AG04449 (cell line): Measurements from ENCODE around the gene URGCP.

Source experiments
- CTCF ChIA-PET: fragments of 350-600 bp; formaldehyde crosslinking; extraction: SDS; loops from one replicate; lab custom pipeline; 2021; ENCODE audit warnings: antibody characterized with exemption; lab: Yijun Ruan, JAX
- POLR2A ChIA-PET: fragments of 400-600, 350-600 bp; formaldehyde crosslinking; extraction: SDS; loops from one replicate; lab custom pipeline; 2020; ENCODE audit warnings: antibody characterized with exemption, inconsistent platforms; lab: Yijun Ruan, JAX
- DNase-seq: peaks from one replicate; pipeline ENCODE4 v3.0.0-alpha.2; 2010; ENCODE audit warnings: low read depth, low spot score
- H3K4me3 ChIP-seq: 2 replicates; pipeline ENCODE4 v1.5.1; 2011; ENCODE audit warnings: low read depth, mild to moderate bottlenecking, control low read depth, low read length
- TF ChIP-seq, protein P1 (sequence below): IDR thresholded peaks from one replicate; pipeline ENCODE4 v1.5.1; 2011; ENCODE audit warnings: mild to moderate bottlenecking, moderate library complexity, low read length, control low read depth, inconsistent platforms; ENCODE audit not compliant: insufficient read depth; ENCODE audit errors: missing control alignments

The URGCP gene, protein sequence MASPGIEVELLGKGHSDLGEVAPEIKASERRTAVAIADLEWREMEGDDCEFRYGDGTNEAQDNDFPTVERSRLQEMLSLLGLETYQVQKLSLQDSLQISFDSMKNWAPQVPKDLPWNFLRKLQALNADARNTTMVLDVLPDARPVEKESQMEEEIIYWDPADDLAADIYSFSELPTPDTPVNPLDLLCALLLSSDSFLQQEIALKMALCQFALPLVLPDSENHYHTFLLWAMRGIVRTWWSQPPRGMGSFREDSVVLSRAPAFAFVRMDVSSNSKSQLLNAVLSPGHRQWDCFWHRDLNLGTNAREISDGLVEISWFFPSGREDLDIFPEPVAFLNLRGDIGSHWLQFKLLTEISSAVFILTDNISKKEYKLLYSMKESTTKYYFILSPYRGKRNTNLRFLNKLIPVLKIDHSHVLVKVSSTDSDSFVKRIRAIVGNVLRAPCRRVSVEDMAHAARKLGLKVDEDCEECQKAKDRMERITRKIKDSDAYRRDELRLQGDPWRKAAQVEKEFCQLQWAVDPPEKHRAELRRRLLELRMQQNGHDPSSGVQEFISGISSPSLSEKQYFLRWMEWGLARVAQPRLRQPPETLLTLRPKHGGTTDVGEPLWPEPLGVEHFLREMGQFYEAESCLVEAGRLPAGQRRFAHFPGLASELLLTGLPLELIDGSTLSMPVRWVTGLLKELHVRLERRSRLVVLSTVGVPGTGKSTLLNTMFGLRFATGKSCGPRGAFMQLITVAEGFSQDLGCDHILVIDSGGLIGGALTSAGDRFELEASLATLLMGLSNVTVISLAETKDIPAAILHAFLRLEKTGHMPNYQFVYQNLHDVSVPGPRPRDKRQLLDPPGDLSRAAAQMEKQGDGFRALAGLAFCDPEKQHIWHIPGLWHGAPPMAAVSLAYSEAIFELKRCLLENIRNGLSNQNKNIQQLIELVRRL

DNA sequence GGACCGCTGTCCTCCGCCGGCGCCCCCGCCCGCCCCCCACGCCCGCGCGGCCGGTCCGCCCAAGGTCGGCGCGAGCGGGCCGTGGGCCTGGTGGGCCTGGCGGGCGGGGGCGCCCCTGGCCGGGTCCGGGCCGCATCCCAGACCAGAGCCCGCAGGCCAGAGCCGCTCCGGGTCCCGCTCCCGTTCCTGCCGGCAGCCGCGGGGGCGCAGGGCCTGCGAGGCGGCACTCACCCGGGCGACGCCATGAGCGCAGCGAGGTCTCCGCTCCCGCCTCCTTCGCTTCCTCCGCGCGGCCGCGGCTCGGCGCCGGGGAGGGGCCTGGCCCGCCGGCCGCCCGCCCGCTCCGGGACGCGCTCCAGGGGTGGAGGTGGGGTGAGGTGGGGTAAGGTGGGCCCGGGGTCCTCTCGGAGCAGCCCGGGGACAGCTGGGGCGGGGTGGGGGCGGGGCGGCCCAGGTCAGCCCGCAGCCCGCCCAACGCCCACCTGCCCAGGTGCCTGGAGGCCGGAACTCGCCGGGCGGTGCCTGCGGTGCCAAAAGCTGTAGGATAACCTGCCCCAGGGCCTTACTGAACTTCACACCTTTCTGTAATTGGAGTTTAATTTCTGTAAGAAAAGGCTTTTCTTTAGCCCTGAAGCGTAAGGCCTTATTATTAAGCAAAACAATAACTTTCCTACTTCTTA is at the start of gene URGCP:
TSS of gene URGCP (minus strand) at position 266 of the 680 bp plus-strand sequence. CDS start at position 245, 21 bp downstream.
- no peak for DNase-seq
- TF ChIP-seq, protein P1, sequence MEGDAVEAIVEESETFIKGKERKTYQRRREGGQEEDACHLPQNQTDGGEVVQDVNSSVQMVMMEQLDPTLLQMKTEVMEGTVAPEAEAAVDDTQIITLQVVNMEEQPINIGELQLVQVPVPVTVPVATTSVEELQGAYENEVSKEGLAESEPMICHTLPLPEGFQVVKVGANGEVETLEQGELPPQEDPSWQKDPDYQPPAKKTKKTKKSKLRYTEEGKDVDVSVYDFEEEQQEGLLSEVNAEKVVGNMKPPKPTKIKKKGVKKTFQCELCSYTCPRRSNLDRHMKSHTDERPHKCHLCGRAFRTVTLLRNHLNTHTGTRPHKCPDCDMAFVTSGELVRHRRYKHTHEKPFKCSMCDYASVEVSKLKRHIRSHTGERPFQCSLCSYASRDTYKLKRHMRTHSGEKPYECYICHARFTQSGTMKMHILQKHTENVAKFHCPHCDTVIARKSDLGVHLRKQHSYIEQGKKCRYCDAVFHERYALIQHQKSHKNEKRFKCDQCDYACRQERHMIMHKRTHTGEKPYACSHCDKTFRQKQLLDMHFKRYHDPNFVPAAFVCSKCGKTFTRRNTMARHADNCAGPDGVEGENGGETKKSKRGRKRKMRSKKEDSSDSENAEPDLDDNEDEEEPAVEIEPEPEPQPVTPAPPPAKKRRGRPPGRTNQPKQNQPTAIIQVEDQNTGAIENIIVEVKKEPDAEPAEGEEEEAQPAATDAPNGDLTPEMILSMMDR, result no peak
- CTCF ChIA-PET, result interaction anchor here (1.0 kb wide), 1 partner anchor 10 kb away, joined by 3 read pairs; no protein-coding TSS in a partner anchor
- H3K4me3 ChIP-seq, result peak within 1 kb of the TSS; percentile 71
- POLR2A ChIA-PET, result no interaction called here

GRCh38 chr7:43956027-43956426 is 49.6 kb upstream of the URGCP start:
- POLR2A ChIA-PET, result no interaction called here
- TF ChIP-seq, protein P1, result no peak
- no peak overlapping the region for H3K4me3 ChIP-seq
- DNase-seq, result no peak
- CTCF ChIA-PET, result interaction anchor here (1.3 to 1.4 kb wide), 2 partner anchors 11 to 374 kb away, joined by 4 to 5 read pairs; partner anchors contain the start of gene STK17A

GRCh38 chr7:43954524-43955228 is 48.3 kb upstream of the URGCP start:
- ChIA-PET POLR2A (no interaction called here), CTCF (interaction anchor here (0.6 to 2.2 kb wide), 14 partner anchors 10 to 373 kb away, joined by 3 to 7 read pairs (median 4); partner anchors contain the start of gene STK17A)
- TF ChIP-seq, protein P1, result peak; percentile 75
- DNase-seq, result peak; percentile 21
- H3K4me3 ChIP-seq, result no peak overlapping the region

DNA sequence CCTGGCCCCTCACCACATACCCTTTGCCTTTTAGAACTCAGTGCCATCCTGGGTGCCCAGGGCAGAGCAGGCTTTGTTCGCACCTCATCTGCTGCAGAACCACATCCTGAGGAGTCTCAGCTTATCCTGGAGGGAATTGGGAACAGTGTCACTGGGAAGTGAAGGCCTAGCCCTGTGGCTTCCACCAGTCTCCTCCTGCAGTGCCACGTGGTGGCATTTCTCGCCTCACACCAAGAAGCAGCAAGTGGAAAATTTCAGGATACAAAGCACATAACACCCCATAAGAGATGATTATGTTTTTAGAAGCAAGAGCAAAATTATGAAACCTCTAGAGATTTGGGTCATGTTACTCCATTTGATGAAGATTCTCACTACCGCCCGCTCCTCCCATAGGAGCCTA is 46.7 kb upstream of the URGCP start:
- TF ChIP-seq, protein P1, result no peak
- DNase-seq, result no peak
- POLR2A ChIA-PET, result no interaction called here
- no peak overlapping the region for H3K4me3 ChIP-seq
- CTCF ChIA-PET, result interaction anchor here (1.4 to 2.2 kb wide), 2 partner anchors 114 to 371 kb away, joined by 3 to 7 read pairs; no protein-coding TSS in a partner anchor

DNA sequence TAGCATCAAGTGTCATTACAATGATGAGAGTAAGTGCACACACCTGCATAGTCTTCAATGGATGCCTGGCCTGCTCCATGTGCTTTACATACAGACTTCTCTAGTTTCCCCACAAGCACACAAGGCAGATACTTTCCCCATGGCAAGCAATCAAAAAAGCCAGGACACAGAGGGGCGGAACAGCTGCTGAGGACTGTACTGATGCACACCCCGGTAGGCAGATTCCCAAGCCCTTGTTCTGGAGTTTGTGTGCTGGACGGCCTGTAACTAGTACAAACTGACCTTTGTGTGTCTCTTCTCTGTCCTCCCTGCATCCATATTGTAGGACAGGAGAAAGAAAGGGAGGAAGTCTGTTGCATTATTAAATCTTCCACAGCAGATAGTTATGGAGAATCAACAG is 45.6 kb upstream of the URGCP start:
- CTCF ChIA-PET, result no interaction called here
- no peak for DNase-seq
- TF ChIP-seq, protein P1, result no peak

More for the DNA sequence above, 45.6 kb upstream of the URGCP start:
- POLR2A ChIA-PET, result no interaction called here
- no peak overlapping the region for H3K4me3 ChIP-seq
